Bronchial epithelial cell (primary cell): ENCODE measurements around the gene ACOXL. TPM values are rescaled to one million over a fixed set of nuclear protein-coding genes. Genes with fewer than 3 reads are reported as not detected.

ENCODE experiments used
- DNase-seq: peaks from one replicate; pipeline ENCODE4 v3.0.0-alpha.2; 2010; ENCODE audit warnings: low read depth
- FAIRE-seq: peaks from 2 replicates; lab custom pipeline; 2011; peaks lifted over from hg19 to GRCh38; lab: Jason Lieb, UNC
- H3K27me3 ChIP-seq: 2 replicates; pipeline ENCODE4 v1.5.1; 2011; ENCODE audit warnings: low read length; ENCODE audit not compliant: control insufficient read depth, insufficient read depth
- H3K36me3 ChIP-seq: 2 replicates; pipeline ENCODE4 v1.5.1; 2011; ENCODE audit warnings: low read length; ENCODE audit not compliant: control insufficient read depth, insufficient read depth
- H3K4me3 ChIP-seq: 2 replicates; pipeline ENCODE4 v1.5.1; 2011; ENCODE audit warnings: mild to moderate bottlenecking, low read depth, low read length, control low read depth
- total RNA-seq: library from RNA; depleted of rRNA; stranded (reverse); fragments of >200 nt; gene quantifications from 2 replicates; pipeline ENCODE4 v1.2.1, GENCODE V29; 2014
- TF ChIP-seq, protein P1 (sequence below): IDR thresholded peaks from 2 replicates; pipeline ENCODE4 v1.5.1; 2011; ENCODE audit warnings: mild to moderate bottlenecking, moderate library complexity, low read length, control low read depth, inconsistent platforms; ENCODE audit not compliant: insufficient read depth, severe bottlenecking

ACOXL gene
- total RNA-seq, 1 donor from 2014 or later = not detected

DNA sequence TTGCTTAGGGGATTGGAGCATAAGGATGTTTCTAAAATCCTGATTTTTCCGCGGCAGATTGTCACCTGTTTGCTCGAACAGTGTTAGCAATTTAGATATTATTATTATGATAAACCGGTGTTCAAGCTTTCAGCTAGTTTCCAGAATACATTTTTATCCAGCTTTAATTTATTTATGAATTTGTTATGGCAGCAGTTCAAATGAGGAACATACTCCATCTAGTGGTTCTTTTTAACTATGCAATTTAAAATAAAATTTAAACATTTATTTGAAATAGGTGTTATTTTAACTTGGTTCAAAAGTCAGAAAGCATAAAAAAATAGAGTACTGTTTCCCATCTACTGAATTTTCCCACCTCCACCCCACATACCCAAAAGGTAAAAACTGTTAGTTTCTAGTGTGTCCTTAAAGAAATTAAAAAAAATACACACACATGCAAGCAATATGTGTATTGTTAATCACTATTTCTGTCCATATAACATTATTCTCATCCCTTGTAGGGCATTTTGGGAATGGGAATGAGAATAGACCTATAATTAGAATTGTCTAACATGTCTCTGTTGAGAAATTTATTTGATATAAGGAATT lies 23.2 kb downstream of the ACOXL start:
- no peak for FAIRE-seq
- H3K27me3 ChIP-seq = no peaks in the 10 kb centered on the region
- no peaks in the 10 kb centered on the region for H3K36me3 ChIP-seq
- DNase-seq = peak; percentile 22
- TF ChIP-seq, protein P1, sequence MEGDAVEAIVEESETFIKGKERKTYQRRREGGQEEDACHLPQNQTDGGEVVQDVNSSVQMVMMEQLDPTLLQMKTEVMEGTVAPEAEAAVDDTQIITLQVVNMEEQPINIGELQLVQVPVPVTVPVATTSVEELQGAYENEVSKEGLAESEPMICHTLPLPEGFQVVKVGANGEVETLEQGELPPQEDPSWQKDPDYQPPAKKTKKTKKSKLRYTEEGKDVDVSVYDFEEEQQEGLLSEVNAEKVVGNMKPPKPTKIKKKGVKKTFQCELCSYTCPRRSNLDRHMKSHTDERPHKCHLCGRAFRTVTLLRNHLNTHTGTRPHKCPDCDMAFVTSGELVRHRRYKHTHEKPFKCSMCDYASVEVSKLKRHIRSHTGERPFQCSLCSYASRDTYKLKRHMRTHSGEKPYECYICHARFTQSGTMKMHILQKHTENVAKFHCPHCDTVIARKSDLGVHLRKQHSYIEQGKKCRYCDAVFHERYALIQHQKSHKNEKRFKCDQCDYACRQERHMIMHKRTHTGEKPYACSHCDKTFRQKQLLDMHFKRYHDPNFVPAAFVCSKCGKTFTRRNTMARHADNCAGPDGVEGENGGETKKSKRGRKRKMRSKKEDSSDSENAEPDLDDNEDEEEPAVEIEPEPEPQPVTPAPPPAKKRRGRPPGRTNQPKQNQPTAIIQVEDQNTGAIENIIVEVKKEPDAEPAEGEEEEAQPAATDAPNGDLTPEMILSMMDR = no peak
- no peak overlapping the region for H3K4me3 ChIP-seq

DNA sequence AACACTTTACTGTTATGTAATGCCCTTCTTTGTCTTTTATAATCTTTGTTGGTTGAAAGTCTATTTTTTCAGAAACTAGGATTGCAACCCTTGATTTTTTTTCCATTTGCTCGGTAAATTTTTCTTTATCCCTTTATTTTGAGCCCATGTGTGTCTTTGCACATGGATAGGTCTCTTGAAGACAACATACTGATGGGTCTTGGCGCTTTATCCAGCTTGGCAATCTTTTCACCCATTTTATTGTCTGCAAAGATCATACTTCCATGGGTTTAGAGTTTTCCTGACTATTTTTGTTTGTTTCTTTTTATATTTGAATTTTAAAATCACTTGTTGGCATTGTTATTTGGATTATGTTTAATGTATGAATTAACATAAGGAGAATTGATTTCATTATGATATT lies 27.0 kb downstream of the ACOXL start:
- no peaks in the 10 kb centered on the region for H3K36me3 ChIP-seq
- DNase-seq (no peak), FAIRE-seq (no peak)
- H3K4me3 ChIP-seq = no peak overlapping the region
- TF ChIP-seq, protein P1 = no peak
- H3K27me3 ChIP-seq = no peaks in the 10 kb centered on the region

DNA sequence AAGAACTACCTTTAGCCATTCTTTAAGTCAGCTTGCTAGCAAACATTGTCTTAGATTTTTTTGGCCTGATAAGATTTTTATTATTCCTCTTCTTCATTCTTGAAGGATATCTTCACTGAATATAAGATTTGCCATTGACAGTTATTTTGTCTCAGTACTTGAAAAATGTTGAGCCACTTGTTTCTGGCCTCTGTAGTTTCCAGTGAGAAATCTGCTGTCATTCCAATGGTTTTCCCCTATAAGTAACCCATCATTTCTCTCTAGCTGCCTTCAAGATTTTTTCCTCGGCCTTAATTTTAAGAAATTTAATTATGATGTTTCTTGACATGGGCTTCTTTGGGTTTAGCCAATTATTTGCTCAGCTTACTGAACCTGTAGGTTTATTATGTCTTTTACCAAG lies 32.6 kb downstream of the ACOXL start:
- no peak overlapping the region for H3K4me3 ChIP-seq
- TF ChIP-seq, protein P1 = no peak
- no peak for FAIRE-seq
- DNase-seq = no peak
- H3K27me3 ChIP-seq = peaks cover 2% of the 10 kb centered on the region
- H3K36me3 ChIP-seq = no peaks in the 10 kb centered on the region

DNA sequence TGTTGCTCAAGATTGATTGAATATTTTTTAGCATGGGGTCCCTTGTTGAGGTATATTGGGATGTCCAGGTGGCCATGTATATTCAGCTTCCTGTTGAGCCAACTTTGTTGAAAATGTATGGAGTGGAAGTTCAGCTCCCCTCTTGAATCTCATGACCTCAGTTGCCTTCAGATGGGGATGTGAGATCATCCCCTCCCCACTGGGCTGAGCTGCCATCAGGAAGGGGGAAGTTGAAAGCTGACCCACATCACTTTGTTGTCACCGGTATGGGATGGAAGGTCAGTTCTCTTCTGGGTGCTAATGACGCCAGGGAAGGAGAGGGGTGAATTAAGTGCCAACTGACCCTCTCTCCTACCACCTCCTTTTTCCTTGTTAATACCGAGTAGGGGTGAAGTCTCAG lies 33.9 kb downstream of the ACOXL start:
- no peaks in the 10 kb centered on the region for H3K36me3 ChIP-seq
- H3K4me3 ChIP-seq = no peak overlapping the region
- FAIRE-seq = no peak
- TF ChIP-seq, protein P1 = no peak
- peaks cover 2% of the 10 kb centered on the region for H3K27me3 ChIP-seq
- DNase-seq = no peak

DNA sequence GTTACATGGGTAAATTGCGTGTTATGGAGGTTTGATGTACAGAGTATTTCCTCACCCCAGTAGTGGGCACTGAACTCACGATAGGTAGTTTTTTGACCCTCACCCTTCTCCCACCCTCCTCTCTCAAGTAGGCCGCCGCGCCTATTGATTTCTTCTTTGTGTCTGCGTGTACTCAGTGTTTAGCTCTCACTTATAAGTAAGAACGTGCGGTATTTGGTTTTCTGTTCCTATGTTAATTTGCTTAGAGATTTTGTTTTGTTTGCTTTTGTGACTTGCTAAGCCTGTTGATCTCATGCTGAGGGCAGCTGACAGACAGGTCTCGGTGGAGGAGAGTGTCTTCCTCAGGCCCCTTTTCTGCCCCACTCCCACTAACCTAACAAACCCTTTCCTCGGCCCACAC lies 36.2 kb downstream of the ACOXL start:
- Histone ChIP-seq H3K27me3 (peaks cover 4% of the 10 kb centered on the region), H3K36me3 (no peaks in the 10 kb centered on the region), H3K4me3 (no peak overlapping the region)
- TF ChIP-seq, protein P1 = no peak
- FAIRE-seq (no peak), DNase-seq (no peak)

DNA sequence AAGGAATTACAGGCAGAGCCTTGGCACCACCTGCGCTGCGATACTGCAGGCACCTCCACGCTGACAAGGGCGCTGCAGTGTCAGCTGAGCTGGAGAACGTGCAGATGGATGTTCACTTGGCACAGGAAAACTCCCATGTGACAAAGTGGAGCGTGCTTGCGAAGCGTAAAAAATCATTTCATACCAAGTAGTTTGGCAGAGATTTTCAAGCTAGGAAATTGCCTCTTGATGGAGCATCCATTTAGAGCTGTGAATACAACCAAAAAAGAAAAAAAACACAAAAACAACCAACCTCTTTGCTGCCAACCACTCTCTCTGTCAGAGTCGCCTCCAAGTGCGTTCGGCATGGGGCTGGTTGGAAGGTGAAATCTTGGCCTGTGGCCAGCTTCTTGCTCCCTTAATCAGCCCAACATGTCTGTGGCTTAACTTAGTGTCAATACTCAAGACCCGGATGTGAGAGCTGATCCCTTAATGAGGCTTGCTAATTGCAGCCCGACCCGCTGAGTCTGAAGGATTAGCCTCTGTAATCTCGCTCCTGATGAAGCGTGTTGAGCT lies 38.1 kb downstream of the ACOXL start:
- Histone ChIP-seq H3K4me3 (no peak overlapping the region), H3K27me3 (peaks cover 4% of the 10 kb centered on the region), H3K36me3 (no peaks in the 10 kb centered on the region)
- TF ChIP-seq, protein P1 = no peak
- FAIRE-seq (no peak), DNase-seq (peak; percentile 21)
